Neural crest cell (in vitro differentiated cells): Measurements from ENCODE around the gene ODF4. TPM values are rescaled to one million over a fixed set of nuclear protein-coding genes. Genes with fewer than 3 reads are reported as not detected.

ENCODE experiments used
- DNase-seq: peaks from one replicate; pipeline ENCODE4 v3.0.0; 2021; ENCODE audit warnings: low read depth, mixed read lengths, low spot score
- H3K27ac Mint-ChIP-seq: one replicate; pipeline ENCODE4 v1.8.0; 2021; ENCODE audit warnings: mild to moderate bottlenecking, mixed read lengths; ENCODE audit not compliant: unreplicated experiment
- H3K27me3 Mint-ChIP-seq: 2 replicates; pipeline ENCODE4 v1.8.0; 2021; ENCODE audit warnings: low read depth, mild to moderate bottlenecking, mixed read lengths
- H3K36me3 Mint-ChIP-seq: 2 replicates; pipeline ENCODE4 v1.8.0; 2021; ENCODE audit warnings: low read depth, mild to moderate bottlenecking, mixed read lengths
- H3K4me1 Mint-ChIP-seq: 2 replicates; pipeline ENCODE4 v1.8.0; 2021; ENCODE audit warnings: mixed read lengths
- H3K4me3 Mint-ChIP-seq: one replicate; pipeline ENCODE4 v1.8.0; 2021; ENCODE audit warnings: mild to moderate bottlenecking, mixed read lengths
- H3K9me3 Mint-ChIP-seq: 2 replicates; pipeline ENCODE4 v1.8.0; 2021; ENCODE audit warnings: mixed read lengths
- total RNA-seq: library from RNA; stranded (reverse); gene quantifications from 2 replicates; pipeline ENCODE4 v1.2.1, GENCODE V29; 2021
- TF ChIP-seq, protein P1 (sequence below): fragments of 200-600 bp; sonication (generic); conservative IDR thresholded peaks from 2 replicates; pipeline ENCODE4 v1.5.0; 2021; ENCODE audit warnings: antibody characterized with exemption, mild to moderate bottlenecking

Gene ODF4
- total RNA-seq, 1 donor from 2014 or later, result not detected

DNA sequence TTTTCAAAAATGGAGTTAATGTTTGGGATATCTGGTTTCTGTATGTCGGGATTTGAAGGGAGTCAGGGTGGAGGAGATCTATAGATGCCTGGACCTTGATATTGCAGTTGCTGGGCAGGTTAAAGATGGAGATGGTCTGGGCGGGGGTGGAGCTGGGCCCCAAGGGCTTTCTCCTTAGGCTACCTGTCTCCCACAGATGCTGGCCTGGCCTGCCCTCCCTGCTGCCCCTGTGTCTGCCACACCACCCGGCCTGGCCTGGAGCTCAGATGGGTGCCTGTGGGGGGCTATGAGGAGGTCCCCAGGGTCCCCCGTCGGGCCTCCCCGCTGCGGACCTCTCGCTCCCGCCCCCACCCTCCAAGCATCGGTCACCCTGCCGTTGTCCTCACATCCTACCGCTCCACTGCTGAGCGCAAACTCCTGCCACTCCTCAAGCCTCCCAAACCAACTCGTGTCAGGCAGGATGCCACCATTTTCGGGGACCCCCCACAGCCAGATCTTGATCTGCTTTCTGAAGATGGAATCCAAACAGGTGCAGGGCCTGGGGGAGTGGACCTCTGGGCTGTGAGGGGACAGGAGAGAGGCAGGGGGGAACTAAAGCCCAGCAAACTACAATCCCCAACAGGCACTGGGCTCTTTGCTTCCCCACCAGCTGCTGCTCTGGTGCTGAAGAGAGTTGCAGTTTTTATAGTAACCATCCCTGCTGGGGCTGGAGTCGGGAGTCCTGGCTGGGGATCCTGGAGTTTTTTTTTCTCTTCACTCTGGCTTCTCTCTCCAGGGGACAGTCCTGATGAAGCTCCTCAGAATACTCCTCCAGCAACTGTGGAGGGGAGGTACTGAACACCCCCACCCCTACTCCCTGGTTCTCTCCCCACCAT, 26.7 kb upstream of the ODF4 start:
- H3K36me3 Mint-ChIP-seq, result no peaks in the 10 kb centered on the region
- TF ChIP-seq, protein P1, sequence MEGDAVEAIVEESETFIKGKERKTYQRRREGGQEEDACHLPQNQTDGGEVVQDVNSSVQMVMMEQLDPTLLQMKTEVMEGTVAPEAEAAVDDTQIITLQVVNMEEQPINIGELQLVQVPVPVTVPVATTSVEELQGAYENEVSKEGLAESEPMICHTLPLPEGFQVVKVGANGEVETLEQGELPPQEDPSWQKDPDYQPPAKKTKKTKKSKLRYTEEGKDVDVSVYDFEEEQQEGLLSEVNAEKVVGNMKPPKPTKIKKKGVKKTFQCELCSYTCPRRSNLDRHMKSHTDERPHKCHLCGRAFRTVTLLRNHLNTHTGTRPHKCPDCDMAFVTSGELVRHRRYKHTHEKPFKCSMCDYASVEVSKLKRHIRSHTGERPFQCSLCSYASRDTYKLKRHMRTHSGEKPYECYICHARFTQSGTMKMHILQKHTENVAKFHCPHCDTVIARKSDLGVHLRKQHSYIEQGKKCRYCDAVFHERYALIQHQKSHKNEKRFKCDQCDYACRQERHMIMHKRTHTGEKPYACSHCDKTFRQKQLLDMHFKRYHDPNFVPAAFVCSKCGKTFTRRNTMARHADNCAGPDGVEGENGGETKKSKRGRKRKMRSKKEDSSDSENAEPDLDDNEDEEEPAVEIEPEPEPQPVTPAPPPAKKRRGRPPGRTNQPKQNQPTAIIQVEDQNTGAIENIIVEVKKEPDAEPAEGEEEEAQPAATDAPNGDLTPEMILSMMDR, result no peak
- peaks cover 52% of the 10 kb centered on the region for H3K27me3 Mint-ChIP-seq
- no peak for DNase-seq
- no peak overlapping the region for H3K4me3 Mint-ChIP-seq
- no peak overlapping the region for H3K27ac Mint-ChIP-seq
- no peaks in the 10 kb centered on the region for H3K9me3 Mint-ChIP-seq
- peaks cover 16% of the 10 kb centered on the region for H3K4me1 Mint-ChIP-seq

DNA sequence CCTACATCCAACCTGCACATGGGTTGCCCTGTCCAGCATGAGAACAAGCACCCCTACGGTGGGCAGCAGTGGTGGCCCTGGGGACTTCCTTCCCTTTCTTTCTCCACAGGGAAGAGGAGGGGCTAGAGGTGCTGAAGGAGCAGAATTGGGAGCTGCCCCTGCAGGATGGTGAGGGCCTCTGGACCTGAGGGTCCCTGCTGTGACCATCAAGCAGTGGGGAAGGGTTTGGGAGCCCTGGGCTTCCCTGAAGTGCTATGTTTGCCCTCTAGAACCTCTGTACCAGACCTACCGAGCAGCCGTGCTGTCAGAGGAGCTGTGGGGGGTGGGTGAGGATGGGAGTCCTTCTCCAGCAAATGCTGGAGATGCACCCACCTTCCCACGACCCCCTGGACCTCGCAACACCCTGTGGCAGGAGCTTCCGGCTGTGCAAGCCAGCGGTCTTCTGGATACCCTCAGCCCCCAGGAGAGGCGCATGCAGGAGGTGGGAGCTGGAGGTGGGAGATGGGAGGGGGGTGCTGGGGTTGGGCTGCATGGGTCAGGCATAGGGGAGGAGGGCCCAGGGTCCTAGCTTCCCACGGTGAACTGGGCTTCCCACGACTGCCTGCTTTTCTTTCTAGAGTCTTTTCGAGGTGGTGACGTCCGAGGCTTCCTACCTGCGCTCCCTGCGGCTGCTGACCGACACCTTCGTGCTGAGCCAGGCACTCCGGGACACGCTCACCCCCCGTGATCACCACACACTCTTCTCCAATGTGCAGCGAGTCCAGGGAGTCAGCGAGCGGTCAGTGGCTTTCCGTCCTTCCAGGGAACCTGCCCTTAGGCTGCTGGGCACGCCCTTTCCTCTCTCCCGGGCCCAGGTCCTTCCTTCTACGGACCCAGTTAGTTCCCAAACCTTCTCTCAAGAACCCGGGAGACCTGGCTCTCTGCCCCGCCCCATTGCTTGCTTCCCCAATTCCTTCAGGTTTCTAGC, 24.6 kb upstream of the ODF4 start:
- Mint-ChIP-seq H3K36me3 (no peaks in the 10 kb centered on the region), H3K4me1 (peaks cover 16% of the 10 kb centered on the region), H3K27me3 (peaks cover 58% of the 10 kb centered on the region), H3K27ac (no peak overlapping the region), H3K9me3 (no peaks in the 10 kb centered on the region), H3K4me3 (no peak overlapping the region)
- no peak for DNase-seq
- TF ChIP-seq, protein P1, result no peak

DNA sequence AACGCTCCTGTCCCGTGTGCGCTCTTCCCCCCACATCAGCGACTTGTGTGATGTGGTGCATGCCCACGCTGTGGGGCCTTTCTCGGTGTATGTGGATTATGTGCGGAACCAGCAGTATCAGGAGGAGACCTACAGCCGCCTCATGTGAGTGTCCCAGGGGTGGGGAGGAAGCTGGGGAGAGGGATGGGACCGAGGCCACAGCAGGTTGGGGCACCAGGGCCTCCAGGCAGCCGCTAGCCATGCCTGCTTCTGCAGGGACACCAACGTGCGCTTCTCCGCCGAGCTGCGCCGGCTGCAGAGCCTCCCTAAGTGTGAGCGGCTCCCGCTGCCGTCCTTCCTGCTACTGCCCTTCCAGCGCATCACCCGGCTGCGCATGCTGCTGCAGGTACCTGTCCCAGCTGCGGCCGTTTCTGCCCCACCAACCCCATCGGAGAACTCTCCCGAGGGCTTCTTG, 23.8 kb upstream of the ODF4 start:
- TF ChIP-seq, protein P1, result no peak
- Mint-ChIP-seq H3K4me3 (no peak overlapping the region), H3K4me1 (peaks cover 16% of the 10 kb centered on the region), H3K36me3 (no peaks in the 10 kb centered on the region), H3K27me3 (peaks cover 60% of the 10 kb centered on the region), H3K9me3 (no peaks in the 10 kb centered on the region), H3K27ac (no peak overlapping the region)
- DNase-seq, result no peak

DNA sequence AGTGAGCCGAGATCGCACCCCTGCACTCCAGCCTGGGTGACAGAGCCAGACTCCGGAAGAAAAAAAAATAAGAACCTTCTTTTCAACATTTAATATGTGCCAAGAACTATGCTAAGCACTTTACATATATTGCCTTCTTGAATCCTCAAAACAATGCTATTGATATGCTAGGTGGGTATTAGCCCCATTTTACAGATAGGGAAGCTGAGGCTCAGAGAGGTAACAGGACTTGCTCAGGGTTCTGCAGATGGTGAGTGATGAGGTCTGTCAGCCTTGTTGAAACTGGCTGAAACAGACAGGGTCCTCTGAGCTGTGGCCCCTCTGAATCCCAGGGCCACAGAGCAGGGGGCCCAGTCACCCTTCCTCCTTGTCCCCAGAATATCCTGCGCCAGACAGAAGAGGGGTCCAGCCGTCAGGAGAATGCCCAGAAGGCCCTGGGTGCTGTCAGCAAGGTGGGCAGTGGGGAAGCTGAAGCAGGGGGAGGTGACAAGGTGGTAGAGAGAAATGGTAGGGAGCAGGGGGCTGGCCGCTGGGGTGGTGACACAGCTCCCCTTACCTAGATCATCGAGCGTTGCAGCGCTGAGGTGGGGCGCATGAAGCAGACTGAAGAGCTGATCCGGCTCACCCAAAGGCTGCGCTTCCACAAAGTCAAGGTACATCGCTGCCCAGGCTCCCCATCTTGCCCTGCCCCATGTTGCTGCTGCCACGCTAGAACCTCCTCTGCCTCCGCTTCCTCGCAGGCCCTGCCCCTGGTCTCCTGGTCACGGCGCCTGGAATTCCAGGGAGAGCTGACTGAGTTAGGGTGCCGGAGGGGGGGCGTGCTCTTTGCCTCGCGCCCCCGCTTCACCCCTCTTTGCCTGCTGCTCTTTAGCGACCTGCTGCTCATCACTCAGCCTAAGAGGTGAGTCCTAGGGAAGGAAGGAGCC, 21.4 kb upstream of the ODF4 start:
- TF ChIP-seq, protein P1, result no peak
- Mint-ChIP-seq H3K36me3 (no peaks in the 10 kb centered on the region), H3K4me1 (peaks cover 16% of the 10 kb centered on the region), H3K4me3 (no peak overlapping the region), H3K27me3 (peaks cover 49% of the 10 kb centered on the region), H3K27ac (no peak overlapping the region), H3K9me3 (no peaks in the 10 kb centered on the region)
- no peak for DNase-seq
